EH (cell line): ENCODE results near the gene BCR.
A peak's percentile ranks its signal among the peaks of the same experiment; 100 is the strongest.
"Not testable (repeated sequence)": the region's sequence is repeated elsewhere in the genome, so short reads cannot be mapped to it uniquely, and the experiment has no call there.

Experiments
- DNase-seq: peaks from one replicate; pipeline ENCODE4 v3.0.0-alpha.2; 2015; ENCODE audit warnings: low read depth

Gene BCR

GRCh38 chr22:23289851-23290724 is 109.8 kb downstream of the BCR start:
- peak; percentile 57 for DNase-seq

- no peak for DNase-seq
These were observed 111.6 kb downstream of the BCR start for GRCh38 chr22:23291806-23292452.

- no peak for DNase-seq
These were observed 112.4 kb downstream of the BCR start for GRCh38 chr22:23292453-23293350.

- no peak for DNase-seq
These were observed 113.4 kb downstream of the BCR start for GRCh38 chr22:23293720-23294119.

GRCh38 chr22:23294221-23294620 is 113.9 kb downstream of the BCR start:
- DNase-seq = no peak

- DNase-seq = no peak
These were observed 120.2 kb downstream of the BCR start for GRCh38 chr22:23300476-23300875.

GRCh38 chr22:23301591-23301990 is 121.3 kb downstream of the BCR start:
- no peak for DNase-seq

- peak; percentile 13 for DNase-seq
These were observed 122.1 kb downstream of the BCR start for GRCh38 chr22:23302171-23303002.

- peak; percentile 86 for DNase-seq
These were observed 125.1 kb downstream of the BCR start for GRCh38 chr22:23305321-23305910.

GRCh38 chr22:23305922-23306374 is 125.6 kb downstream of the BCR start:
- DNase-seq = peak; percentile 88

GRCh38 chr22:23306438-23306921 is 126.2 kb downstream of the BCR start:
- DNase-seq = peak; percentile 69

GRCh38 chr22:23306926-23307325 is 126.6 kb downstream of the BCR start:
- DNase-seq = no peak

GRCh38 chr22:23307511-23307910 is 127.2 kb downstream of the BCR start:
- DNase-seq = not testable (repeated sequence)

- DNase-seq = not testable (repeated sequence)
These were observed 129.0 kb downstream of the BCR start for GRCh38 chr22:23309261-23309660.

GRCh38 chr22:23310443-23311097 is 130.3 kb downstream of the BCR start:
- peak; percentile 7 for DNase-seq

GRCh38 chr22:23311635-23312420 is 131.5 kb downstream of the BCR start:
- not testable (repeated sequence) for DNase-seq

- no peak for DNase-seq
These were observed 133.7 kb downstream of the BCR start for GRCh38 chr22:23313791-23314567.

GRCh38 chr22:23315341-23315917 is 135.1 kb downstream of the BCR start:
- peak; percentile 85 for DNase-seq
